Fibroblast of lung (primary cell): Measurements from ENCODE around the gene CYP4V2. TPM values are rescaled to one million over a fixed set of nuclear protein-coding genes. Genes with fewer than 3 reads are reported as not detected.

Experiments used
- DNase-seq, 2 donors: peaks; one replicate each; pipeline versions ENCODE4 v3.0.0 to v3.0.0-alpha.2; 2010; ENCODE audit warnings: low read depth in 2 of 2
- H2AFZ ChIP-seq: 2 replicates; pipeline ENCODE4 v1.5.1; 2012; ENCODE audit warnings: low read length, control low read depth, inconsistent platforms
- H3K27ac ChIP-seq: 2 replicates; pipeline ENCODE4 v1.5.1; 2011; ENCODE audit warnings: low read length, control low read depth; ENCODE audit not compliant: insufficient read depth
- H3K27me3 ChIP-seq: 2 replicates; pipeline ENCODE4 v1.5.1; 2011; ENCODE audit warnings: mild to moderate bottlenecking, low read length; ENCODE audit not compliant: control insufficient read depth, insufficient read depth
- H3K36me3 ChIP-seq: 2 replicates; pipeline ENCODE4 v1.5.1; 2011; ENCODE audit warnings: low read length; ENCODE audit not compliant: control insufficient read depth, insufficient read depth
- H3K4me1 ChIP-seq: 2 replicates; pipeline ENCODE4 v1.5.1; 2011; ENCODE audit warnings: low read length; ENCODE audit not compliant: control insufficient read depth, insufficient read depth; ENCODE audit errors: extremely low read depth
- H3K4me2 ChIP-seq: 2 replicates; pipeline ENCODE4 v1.5.1; 2011; ENCODE audit warnings: low read length, control low read depth; ENCODE audit not compliant: insufficient read depth; ENCODE audit errors: extremely low read depth
- H3K4me3 ChIP-seq, 4 experiments: fragments of 200-600 bp in 1 of 4; sonication (generic) in 1 of 4; replicated peaks in 1 of 4; 2 replicates each; pipeline ENCODE4 v1.5.1; 2011 to 2016; ENCODE audit warnings: low read length in 4 of 4, low read depth in 3 of 4, mild to moderate bottlenecking in 3 of 4, control low read depth in 2 of 4, inconsistent platforms in 1 of 4, mixed read lengths in 1 of 4; ENCODE audit not compliant: insufficient read depth in 1 of 4; ENCODE audit errors: control extremely low read depth in 1 of 4
- H3K79me2 ChIP-seq: 2 replicates; pipeline ENCODE4 v1.5.1; 2012; ENCODE audit warnings: mild to moderate bottlenecking, low read length, inconsistent platforms; ENCODE audit not compliant: control insufficient read depth, insufficient read depth
- H3K9ac ChIP-seq: 2 replicates; pipeline ENCODE4 v1.5.1; 2011; ENCODE audit warnings: mild to moderate bottlenecking, low read length, control low read depth; ENCODE audit not compliant: insufficient read depth
- H3K9me3 ChIP-seq: 2 replicates; pipeline ENCODE4 v1.5.1; 2012; ENCODE audit warnings: low read depth, low read length; ENCODE audit not compliant: control insufficient read depth, insufficient read depth
- H4K20me1 ChIP-seq: 2 replicates; pipeline ENCODE4 v1.5.1; 2011; ENCODE audit warnings: low read length; ENCODE audit not compliant: control insufficient read depth, insufficient read depth; ENCODE audit errors: extremely low read depth
- EZH2 ChIP-seq: IDR thresholded peaks from 2 replicates; pipeline ENCODE4 v1.5.1; 2012; ENCODE audit warnings: low read length, control low read depth, mild to moderate bottlenecking; ENCODE audit errors: missing control alignments
- polyA plus RNA-seq, 2 donors: library from polyadenylated mRNA; depleted of rRNA in 1 of 2; stranded (reverse) in 1 of 2; unstranded in 1 of 2; fragments of >200 nt; gene quantifications; 2 replicates each; pipeline ENCODE4 v1.2.1, GENCODE V29; 2011 to 2012; ENCODE audit warnings: missing spikeins in 1 of 2
- total RNA-seq: library from RNA; depleted of rRNA; stranded (reverse); fragments of >200 nt; gene quantifications from 2 replicates; pipeline ENCODE4 v1.2.1, GENCODE V29; 2014
- TF ChIP-seq, protein P1 (sequence below), 2 donors: IDR thresholded peaks in 1 of 2; conservative IDR thresholded peaks in 1 of 2; 1 replicate in 1 of 2; 2 replicates in 1 of 2; pipeline ENCODE4 v1.5.1; 2011 to 2012; ENCODE audit warnings: low read length in 2 of 2, control low read depth in 1 of 2, inconsistent platforms in 1 of 2, low read depth in 1 of 2, mild to moderate bottlenecking in 1 of 2

Gene CYP4V2
- total and polyA plus RNA-seq, 2 donors (not counting 1 experiment from before 2014, with no cell fraction given) = 17.2 to 37.8 TPM

DNA sequence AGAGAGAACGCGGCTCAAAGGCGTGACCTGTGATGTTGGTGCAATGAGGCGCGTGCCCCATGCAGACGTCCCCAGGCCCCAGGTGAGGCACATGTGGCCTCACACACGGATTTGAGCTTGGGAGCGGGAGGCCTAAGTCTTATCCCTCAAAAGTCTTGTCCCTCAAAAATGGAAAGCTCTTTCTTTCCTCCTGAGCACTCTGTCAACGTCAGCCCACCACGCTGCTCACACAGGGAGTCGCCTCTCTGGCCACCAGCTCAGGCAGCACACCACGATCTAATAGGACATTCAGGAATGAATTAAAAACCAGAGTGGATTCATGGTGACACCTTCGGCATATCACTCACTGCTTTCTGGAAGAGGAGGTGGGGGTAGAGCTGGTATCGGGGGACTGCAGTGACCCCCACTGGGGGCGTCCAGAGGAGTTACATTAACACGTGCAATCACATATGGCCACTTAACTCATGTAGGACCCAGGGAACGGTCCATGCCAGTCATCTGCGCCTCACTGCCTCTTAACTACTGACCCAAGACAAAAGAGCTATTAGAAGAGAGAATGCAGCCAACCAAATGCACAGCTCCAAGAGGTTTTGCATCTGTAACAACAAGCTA, 21.9 kb upstream of the CYP4V2 start:
- Histone ChIP-seq H3K9me3 (no peaks in the 10 kb centered on the region), H3K4me2 (no peak overlapping the region), H3K79me2 (no peaks in the 10 kb centered on the region), H3K27ac (no peak overlapping the region), H4K20me1 (no peaks in the 10 kb centered on the region), H2AFZ (no peak overlapping the region), H3K36me3 (no peaks in the 10 kb centered on the region), H3K4me1 (no peaks in the 10 kb centered on the region), H3K9ac (no peak overlapping the region), H3K4me3 (no peak overlapping the region), H3K27me3 (no peaks in the 10 kb centered on the region)
- TF ChIP-seq, protein P1, sequence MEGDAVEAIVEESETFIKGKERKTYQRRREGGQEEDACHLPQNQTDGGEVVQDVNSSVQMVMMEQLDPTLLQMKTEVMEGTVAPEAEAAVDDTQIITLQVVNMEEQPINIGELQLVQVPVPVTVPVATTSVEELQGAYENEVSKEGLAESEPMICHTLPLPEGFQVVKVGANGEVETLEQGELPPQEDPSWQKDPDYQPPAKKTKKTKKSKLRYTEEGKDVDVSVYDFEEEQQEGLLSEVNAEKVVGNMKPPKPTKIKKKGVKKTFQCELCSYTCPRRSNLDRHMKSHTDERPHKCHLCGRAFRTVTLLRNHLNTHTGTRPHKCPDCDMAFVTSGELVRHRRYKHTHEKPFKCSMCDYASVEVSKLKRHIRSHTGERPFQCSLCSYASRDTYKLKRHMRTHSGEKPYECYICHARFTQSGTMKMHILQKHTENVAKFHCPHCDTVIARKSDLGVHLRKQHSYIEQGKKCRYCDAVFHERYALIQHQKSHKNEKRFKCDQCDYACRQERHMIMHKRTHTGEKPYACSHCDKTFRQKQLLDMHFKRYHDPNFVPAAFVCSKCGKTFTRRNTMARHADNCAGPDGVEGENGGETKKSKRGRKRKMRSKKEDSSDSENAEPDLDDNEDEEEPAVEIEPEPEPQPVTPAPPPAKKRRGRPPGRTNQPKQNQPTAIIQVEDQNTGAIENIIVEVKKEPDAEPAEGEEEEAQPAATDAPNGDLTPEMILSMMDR (conservative IDR thresholded peaks at IDR 0.05 in 1 of 2, IDR thresholded peaks at IDR 0.05 in 1 of 2; ENCODE audit: low read depth in 1 of 2, low read length in 2 of 2) = no peak
- TF ChIP-seq EZH2 = no peak
- DNase-seq = no peak

DNA sequence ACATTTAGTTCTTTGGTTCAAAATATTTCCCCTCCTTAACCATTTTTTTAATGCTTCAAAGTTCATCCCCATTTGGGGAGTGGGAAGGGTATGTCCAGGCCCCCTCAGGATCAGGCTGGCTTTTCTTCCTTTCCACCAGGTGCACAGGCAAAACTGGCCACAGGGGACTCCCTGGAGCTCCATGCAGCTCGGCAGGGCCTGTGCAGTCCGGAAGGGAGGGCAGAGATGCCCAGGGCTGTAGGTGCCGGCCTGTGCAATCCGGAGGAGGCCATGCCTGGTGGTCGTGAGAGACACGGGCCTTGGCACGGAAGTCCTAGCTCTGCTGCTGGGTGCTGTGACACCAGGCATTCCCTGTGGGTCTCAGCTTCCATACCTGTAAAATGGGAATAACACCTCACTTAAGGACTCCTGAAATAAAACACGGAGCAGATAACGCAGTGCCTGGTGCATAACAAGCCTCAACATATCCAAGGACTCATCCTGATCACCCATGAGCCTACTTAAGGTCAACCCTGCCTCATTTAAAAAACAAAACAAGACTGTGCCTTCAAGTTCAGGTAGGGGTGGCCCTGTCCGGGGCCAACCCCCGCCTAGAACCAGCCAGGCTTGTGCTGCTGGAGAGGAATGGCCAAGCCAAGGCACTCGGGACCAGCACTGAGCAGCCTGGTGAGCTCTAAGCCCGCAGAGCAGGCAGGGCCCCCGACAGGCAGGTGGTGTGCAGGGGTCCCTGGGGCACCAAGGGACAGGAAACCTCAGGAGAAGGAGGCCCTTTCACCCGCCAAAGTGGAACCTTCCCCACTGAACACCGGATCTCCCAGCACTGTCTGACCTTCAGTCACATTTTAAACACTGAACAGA, 21.2 kb upstream of the CYP4V2 start:
- Histone ChIP-seq H3K9ac (no peak overlapping the region), H3K4me2 (no peak overlapping the region), H3K36me3 (no peaks in the 10 kb centered on the region), H4K20me1 (no peaks in the 10 kb centered on the region), H3K9me3 (no peaks in the 10 kb centered on the region), H3K4me1 (no peaks in the 10 kb centered on the region), H3K27me3 (no peaks in the 10 kb centered on the region), H3K4me3 (no peak overlapping the region), H3K27ac (no peak overlapping the region), H3K79me2 (no peaks in the 10 kb centered on the region), H2AFZ (no peak overlapping the region)
- TF ChIP-seq, protein P1 (conservative IDR thresholded peaks at IDR 0.05 in 1 of 2, IDR thresholded peaks at IDR 0.05 in 1 of 2; ENCODE audit: low read depth in 1 of 2, low read length in 2 of 2) = no peak
- no peak for TF ChIP-seq EZH2
- no peak for DNase-seq

DNA sequence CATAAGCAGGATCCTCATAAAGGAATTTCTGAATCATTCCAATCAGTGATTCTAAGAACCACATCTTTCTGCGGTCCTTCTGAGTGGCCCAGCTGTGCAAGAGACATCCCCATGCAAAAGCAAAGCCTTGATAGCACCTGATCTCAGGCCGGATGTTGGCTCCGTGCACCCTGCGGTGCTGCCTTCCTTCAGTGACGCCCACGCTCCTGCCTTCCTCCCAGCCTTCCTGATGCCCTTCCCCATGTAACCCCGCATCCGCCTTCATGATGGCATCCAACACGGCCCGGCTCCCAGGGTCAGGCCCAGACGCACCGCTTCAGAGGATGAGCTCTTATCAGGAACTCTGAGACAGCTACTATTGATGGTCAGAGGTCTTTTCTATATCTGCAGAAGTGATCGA, 20.4 kb upstream of the CYP4V2 start:
- Histone ChIP-seq H3K79me2 (no peaks in the 10 kb centered on the region), H3K9me3 (no peaks in the 10 kb centered on the region), H3K4me1 (no peaks in the 10 kb centered on the region), H3K9ac (no peak overlapping the region), H3K4me3 (no peak overlapping the region), H3K4me2 (no peak overlapping the region), H2AFZ (no peak overlapping the region), H3K36me3 (no peaks in the 10 kb centered on the region), H3K27me3 (no peaks in the 10 kb centered on the region), H3K27ac (no peak overlapping the region), H4K20me1 (no peaks in the 10 kb centered on the region)
- DNase-seq = no peak
- TF ChIP-seq EZH2 = no peak
- TF ChIP-seq, protein P1 (conservative IDR thresholded peaks at IDR 0.05 in 1 of 2, IDR thresholded peaks at IDR 0.05 in 1 of 2; ENCODE audit: low read depth in 1 of 2, low read length in 2 of 2) = no peak
